GM23338 (cell line): Measurements from ENCODE around the gene TLR9.

Experiments
- CTCF ChIP-seq, 2 experiments: fragments of 200-600 bp in 1 of 2; sonication (generic) in 1 of 2; conservative IDR thresholded peaks; 2 replicates each; pipeline versions ENCODE4 v1.5.1 to v1.6.1; 2016 to 2017; ENCODE audit warnings: antibody characterized with exemption in 2 of 2, low read depth in 2 of 2, mild to moderate bottlenecking in 2 of 2, moderate library complexity in 1 of 2
- POLR2AphosphoS5 ChIP-seq: IDR thresholded peaks from 2 replicates; pipeline ENCODE4 v1.6.1; 2016; ENCODE audit warnings: antibody characterized with exemption, low read depth

GRCh38 chr3:52176180-52176752, 49.2 kb downstream of the TLR9 start:
- no peak for TF ChIP-seq POLR2AphosphoS5
- no peak for TF ChIP-seq CTCF (conservative IDR thresholded peaks at IDR 0.05; ENCODE audit: low read depth in 2 of 2)
